GM18520 (cell line): Measurements from ENCODE around the gene SURF2.

Experiments
- ATAC-seq: cut with Tn5 transposase; IDR thresholded peaks from one replicate; pipeline ENCODE4 v1.9.1; 2021; ENCODE audit not compliant: unreplicated experiment

The SURF2 gene

DNA sequence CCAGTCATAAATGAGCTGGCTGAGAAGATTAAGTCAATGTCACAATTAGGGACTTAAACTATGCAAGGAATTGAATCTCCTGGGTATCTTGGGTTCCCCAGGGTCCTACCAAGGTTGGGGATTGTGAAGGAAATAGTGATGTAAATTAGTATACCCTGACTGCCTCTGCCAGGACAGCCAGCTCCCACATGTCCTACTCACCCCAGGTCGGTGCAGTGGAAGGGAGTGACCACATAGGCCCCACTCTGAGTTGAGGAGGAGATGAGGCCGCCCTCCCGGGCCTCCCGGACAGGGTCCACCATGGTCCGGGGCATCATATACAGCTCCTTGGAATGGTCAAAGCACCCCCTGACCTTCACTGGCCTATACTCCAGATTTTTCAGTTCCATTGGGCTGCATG is 2.8 kb upstream of the SURF2 start:
- ATAC-seq = no peak

DNA sequence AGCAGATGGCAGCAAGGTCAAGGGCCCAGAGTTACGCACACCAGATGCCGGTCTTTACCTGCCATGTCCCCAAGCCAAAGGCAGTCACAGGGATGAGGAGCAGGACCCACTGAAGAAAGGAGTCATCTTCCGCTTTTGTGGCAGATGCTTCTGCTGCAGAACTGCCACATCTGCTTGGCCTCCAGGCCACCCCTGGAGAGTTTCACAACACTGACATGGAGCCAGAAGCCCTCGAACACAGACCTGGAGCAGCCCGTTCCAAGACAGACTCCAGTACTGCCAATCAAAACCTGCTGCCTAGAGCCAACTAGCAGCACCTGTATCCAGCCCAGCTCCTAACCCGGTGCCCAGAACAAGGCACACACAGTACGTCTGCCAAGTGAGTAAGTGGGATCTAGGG is 1.6 kb upstream of the SURF2 start:
- no peak for ATAC-seq

DNA sequence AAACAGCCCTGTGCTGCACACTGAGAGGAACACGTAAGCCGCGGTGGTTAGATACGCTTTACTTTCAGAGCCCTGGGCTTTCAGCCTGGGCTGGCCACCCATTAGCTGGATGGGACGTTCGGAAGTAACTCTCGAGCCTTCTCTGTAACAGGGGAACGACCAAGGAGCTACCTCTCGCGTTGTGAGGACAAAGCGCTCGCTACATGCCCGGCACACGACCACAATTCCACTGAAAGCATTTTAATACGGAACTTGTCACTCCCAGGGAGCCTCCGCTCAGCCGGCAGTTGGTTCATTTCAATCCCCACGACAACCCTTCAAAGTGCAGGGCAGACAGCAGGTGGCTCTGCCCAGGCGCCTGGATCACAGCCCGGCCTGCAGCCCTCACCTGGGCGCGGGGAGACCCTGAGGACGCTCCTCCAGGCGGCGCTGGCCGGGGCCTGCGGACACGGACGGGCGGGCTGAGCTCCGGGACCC is 431 bp upstream of the SURF2 start:
- ATAC-seq = peak; percentile 12

DNA sequence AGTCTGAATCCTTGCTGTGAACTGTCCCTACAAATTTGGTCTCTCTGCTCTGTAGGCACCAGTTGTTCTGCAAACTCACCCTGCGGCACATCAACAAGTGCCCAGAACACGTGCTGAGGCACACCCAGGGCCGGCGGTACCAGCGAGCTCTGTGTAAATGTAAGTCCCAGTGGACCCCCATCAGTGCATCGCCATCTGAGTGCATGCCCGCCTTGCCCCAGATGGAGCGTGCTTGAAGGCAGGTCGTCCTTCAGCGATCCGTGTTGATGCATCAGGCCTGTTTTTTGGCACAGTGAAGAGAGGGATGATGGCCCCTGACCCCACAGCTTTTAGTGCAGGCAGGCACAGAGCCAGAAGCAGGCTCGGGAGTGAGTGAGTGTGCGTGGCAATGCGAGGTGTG is 1.3 kb downstream of the SURF2 start:
- no peak for ATAC-seq

DNA sequence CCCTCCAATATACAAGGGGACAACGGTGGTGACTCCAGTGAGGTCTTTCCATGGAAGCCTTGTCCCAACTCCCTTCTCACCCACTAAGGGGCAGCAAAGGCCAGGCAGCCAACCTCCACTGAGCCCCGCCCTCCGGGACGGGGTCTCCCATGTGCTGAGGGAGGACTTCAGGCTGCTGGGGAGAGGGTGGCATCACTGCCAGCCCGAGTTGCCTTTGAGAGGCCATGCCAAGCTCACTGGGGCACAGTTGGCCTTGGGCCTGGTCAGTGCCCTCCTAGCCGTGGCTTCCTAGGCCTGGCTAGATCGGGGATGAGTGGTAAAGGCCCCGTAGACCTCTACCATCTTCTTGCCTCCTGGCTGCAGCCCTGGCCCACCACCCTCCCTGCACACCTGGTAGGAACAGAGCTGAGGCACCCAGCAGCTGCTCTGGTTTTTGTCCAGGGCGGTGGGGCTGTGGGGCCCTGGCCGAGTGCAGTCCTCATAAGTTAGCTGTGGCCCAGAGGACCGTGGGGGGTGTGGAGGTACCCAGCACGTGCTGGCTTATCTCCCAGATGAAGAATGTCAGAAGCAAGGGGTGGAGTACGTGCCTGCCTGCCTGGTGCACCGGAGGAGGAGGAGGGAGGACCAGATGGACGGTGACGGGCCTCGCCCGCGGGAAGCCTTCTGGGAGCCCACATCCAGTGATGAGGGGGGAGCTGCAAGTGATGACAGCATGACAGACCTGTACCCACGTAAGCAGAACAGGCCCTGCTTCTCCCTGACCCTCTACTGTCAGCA is 3.2 kb downstream of the SURF2 start:
- ATAC-seq = no peak

DNA sequence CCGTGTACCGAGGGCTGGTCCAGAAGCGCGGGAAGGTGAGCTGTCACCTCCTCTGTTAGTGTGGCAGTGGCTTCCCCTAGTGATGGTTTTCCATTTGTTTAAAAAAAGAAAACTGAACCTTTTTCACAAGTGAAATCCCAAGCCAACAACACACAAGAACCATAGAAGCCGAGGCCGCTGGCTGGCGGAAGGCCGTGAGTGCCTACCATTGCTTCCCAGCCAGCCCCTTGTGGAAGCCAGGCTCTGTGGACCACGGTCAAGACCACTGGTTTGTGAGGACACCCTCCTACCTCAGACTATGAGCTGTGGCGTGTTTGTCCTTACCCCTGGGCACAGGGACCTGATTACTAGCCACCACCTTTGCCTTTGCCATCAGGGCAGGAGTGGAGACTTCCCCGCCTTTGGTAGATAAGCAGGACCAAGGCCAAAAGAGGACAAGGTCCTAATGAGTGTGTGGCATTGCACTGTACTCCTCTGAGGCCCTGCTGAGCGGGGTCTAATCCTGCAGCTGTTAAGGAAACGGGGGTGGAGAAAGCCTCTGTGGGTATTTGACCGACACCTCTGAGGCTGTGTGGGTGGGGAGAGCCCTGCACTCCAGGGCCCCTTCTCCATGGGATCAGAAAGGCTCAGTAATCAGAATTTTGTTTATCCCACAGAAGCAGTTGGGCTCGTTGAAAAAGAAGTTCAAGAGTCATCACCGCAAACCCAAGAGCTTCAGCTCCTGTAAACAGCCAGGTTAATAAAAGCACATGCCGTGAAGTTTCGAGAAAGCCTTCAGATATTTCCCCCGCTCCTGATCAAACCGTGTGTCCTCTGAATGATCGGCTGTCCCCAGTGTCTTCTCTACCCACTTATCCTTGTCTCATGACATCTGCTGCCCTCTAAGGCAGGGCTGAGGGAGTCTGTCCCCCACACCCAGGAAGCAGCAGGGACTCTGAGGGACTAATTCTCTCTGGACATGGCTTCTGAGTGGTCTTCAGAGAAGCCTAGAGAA is 4.3 kb downstream of the SURF2 start:
- ATAC-seq = no peak

DNA sequence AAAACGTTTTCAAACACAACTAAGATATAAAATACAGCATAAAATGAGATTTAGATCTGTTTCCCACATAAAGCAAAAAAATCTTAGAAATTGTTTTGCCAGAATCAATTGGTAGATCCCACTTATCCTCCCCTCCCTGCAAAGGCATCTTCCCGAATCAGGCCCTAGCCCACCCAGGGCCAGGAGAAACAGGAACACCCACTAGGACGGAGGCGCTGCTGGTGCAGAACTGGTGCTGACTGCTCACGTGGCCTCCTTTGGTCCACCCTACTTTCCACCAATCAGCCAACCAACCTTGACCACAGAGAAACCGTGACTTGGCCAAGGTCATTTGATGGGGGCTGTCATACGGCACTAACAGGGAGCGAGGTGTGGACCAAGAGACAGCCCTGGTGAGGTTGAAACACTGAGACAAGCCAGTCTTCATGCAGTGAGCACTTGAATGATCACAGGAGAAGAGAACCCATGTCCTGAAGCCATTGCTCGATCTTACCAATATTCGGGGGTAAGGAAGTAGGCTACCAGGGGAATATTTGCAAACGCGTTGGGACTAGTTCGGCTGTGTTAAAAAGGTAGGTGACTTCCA is 5.2 kb downstream of the SURF2 start:
- no peak for ATAC-seq

DNA sequence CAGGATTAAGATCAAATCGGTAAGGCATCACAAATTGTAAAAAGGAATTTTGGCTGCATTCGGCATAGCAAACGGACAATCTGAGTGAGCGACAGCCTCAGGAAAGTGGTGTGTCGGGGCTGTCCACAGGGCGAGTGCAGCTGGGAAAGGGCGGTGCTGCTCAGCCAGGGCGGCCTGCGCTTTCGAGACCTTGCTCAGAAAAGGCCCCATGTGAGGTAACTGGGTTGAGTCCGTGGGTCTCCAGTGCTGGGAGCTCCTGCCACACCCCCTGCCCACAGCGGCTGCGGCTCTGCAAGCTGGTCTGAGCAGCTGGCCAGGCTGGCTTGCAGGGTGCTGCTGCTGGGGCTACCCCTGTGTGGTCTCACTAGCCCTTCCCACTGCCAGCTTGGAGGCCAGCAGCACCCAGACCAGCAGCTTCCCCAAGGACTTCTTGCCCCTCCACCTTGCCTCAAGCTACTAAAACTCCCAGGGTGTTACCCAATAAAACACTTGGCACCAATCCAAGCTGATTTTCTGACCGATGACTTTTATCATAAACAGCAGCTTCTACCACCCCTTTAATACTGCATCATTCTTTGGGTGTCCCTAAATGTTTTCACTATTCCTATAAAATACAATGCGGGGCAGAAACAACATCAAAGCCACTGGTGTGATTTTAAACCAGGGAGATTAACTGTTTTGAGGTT is 6.2 kb downstream of the SURF2 start:
- ATAC-seq = no peak

DNA sequence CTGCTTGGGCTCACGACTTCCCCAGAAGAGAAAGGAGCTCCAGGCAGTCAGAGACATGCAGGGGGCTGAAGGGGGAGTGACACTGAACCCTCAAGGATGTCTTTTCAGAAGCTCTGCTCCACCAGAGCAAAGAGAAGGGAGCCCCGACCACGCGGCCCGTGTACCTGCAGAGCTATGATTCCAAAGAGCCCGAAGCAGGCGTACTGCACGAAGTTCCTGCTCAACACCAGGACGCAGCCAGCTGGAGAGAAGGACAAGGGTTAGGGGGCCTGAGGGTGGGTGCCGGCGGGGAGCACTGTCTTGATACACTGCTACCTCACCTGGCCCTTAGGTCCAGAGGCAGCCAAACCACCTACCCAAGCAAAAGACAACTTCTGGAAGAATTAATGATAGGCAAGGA is 10.1 kb downstream of the SURF2 start:
- ATAC-seq = no peak

DNA sequence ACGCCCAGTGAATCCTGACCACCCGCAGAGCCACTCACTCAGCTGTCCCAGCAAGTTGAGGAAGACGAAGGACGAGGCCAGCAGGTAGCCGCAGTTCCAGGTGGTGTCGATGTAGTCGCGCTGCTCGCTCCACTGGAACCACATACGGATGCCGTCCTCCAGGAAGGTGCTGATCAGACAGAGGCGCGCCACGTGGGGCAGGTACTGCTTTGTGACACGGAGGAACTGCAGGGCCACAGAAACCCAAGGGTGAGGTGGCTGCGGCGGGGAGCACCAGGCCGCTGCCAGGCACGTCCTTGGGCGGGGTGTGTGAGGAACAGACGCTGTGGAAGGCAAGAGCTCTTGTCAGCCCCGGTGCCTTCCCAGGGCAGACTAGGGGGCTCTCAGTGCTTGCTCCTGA is 10.9 kb downstream of the SURF2 start:
- ATAC-seq = no peak

DNA sequence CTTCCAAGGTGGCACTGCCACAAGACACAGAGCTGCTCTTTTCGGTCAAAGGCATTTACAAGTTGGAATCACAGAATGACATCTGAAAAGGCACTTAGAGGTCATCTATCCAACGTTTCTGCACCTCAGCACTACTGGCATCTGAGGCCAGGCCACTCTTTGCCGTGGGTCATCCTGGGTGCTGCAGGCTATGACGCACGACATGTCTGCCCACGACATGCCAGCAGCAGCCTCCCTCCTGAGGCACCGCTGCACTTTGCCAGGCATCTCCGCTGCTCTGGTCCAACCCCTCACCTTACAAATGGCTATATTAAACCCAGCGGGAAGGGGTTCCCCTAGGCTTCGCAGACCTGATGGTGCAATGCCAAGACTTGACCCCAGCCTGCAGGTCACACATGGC is 11.4 kb downstream of the SURF2 start:
- ATAC-seq = no peak

DNA sequence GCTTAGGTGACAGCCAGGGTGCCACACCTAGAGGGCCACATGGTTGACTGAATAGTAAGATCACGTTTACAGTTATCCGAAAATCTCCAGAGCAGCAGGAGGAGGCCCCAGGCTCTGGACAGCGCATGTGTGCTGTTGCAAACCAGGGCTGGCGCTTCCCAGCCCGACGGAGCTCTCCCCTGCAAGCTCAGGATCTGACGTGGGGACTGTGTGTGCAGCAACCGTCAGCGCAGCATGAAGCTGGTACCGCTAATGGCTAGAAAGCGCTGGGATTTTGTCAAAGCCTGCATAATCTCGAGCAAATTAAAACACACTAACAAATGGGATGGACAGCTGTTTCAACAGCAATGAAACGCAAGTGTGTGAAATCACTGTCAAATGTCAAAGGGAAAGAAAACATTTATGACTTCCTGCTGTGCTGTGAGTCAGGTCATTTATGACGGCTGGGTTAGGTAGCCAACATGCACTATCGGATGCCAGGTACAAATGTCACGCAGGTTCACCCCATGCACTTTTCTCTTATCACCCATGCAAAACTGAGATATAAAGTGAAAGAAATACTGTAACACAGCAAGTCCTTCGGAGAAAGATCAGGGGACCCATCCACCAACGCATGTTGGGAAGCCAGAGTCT is 12.0 kb downstream of the SURF2 start:
- ATAC-seq = no peak

DNA sequence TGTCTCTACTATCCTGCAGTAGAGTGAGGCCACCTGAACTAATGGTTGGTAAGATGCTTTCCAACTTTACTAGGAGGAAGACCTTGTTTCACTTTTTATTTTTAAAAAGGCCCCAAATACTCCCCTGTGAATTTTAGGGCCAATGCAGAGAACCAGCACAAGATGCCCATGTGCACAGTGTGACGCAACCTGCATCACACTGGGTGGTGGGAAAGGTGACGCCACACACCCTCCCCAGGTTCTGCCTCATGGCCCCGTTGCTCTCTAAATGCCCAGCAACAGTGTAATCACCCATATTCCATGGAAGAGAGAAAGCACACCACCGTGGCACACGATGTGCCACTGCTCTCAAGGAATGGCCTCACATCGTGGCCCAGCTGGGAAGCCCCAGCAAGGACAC is 13.1 kb downstream of the SURF2 start:
- no peak for ATAC-seq

DNA sequence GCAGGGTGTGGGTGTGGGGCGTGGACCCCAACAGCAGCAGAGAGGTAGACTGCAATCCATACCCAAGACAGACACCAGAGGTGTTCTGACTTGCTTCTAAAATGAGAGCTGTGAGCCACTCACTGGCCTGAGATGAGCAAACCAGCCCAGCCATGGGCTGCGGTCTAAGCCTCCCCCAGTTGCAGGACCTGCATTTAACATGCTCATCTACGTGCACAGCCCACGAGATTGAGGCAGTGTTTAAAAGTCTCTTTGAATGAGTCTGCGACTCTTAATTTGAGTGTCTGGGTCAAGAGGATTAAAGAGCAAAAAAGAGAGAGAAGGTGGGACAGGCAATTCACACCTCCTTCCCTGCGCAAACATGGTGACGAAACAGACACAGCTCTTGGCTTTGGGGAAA is 13.6 kb downstream of the SURF2 start:
- ATAC-seq = no peak

DNA sequence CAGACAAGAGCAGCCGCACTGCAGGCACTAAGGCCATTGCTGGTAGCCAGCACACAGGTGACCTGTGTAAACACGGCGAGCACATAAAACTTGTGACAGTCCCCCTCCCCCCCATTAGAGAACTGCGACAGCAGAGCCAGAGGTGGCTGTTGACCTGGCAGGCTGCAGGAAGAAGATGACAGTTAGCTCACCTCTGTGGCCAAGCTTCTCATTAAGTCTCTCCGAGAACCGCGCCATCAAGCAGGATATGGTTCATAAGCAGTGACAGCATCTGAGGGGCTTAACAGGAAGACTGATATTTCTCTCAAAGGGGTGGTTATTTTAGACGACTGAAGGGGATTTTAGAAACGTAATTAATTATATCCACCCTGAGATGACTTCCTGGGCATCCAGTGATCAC is 14.3 kb downstream of the SURF2 start:
- ATAC-seq = no peak

DNA sequence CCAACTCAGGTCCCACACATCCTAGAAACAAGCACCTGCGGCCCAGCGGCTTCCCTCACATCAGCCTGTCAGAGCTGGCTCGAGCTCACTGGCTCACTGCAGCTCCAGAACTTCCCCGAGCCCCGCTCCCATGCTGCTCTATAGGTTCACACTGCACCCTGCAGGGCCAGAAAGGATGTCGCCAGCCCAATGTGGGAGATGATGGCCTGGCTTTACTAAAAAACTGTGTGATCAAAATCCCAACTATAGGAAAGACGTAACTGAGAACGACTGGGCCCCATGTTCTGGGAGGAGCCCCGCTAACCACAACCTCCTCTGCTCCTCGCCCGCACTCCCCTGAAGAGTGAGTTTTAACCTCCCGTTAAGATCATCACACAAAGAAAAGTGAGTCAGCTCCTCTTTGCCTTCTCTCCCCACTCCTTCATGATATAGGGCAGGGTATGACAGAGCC is 14.9 kb downstream of the SURF2 start:
- ATAC-seq = no peak

DNA sequence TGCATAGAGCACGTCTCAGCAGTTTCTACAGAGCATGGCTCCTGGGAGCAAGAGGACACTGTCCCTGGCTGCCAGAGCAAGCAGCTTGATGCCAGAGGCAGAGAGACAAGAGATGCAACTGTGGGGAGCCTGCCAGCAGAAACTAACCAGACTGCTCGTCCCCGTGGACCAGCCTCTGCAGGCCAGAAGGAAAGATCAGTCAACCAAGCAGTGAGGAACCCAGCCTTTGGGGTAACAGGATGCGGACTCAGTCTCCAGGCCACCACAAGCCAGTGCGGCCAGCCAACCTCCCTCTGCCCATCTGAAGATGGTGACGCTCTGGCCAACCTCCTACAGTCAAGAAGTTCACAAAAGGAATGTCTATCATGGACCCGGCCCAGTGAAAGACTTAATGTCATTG is 15.8 kb downstream of the SURF2 start:
- no peak for ATAC-seq

DNA sequence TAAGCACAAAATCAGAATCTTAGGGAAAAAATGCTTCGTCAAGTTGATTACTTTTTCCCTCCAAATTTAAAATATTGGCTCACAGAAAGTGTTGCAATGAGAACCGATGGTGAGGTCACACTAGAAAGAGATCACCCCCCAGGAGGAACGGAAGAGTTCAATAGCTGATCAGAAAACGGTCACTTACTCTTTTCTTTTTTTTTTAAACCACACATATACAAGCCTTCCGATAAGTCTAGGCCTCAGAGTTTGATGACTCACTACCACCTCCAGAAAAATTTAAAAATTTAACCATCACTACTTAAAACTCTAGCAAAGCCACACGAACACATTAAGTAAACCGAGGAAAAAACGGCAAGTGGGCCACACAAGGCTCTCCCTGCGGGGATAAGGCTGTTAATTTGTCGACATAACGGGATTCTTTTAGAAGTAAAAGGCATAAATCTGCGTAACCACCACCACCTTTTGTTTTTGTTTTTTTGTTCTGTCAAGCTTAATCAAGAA is 18.3 kb downstream of the SURF2 start:
- ATAC-seq = no peak

DNA sequence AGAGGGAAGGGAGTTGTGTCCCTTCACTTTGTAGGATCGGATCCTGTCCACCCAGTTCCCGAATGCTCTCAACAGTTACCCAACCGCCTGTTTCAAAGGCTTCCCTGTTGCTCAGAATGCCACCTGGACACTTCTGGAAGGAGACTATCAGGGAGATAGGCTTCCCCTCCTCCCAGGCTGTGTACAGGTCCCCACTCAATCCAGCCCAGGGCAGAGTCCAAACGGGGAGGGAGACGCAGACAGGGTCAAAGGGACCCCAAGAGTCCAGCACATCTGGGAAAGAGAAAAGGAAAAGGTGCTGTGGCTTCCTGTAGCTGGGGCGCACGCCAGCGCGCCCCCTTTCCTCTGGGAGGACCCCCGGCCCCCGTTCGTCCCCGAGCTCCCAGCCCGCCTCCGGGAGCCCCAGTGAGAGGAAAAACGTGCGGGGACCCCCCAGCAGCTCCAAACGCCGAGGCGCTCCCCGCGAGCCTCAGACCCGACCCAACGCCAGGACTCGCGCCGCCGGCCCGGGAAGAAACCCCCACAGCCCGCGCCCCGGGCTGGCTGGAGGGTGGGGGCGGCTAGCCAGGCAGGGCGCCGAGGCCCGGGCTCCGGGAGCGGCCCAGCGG is 18.9 kb downstream of the SURF2 start:
- ATAC-seq = no peak
